Panc1 (cell line): ENCODE measurements around the gene USP12. TPM values are rescaled to one million over a fixed set of nuclear protein-coding genes. Genes with fewer than 3 reads are reported as not detected.

ENCODE experiments used
- ATAC-seq: fragments of 200-7000 bp; cut with Tn5 transposase; 2 replicates; pipeline ENCODE4 v1.9.1; 2020; ENCODE audit warnings: mild to moderate bottlenecking, moderate library complexity
- BruUV-seq: library from RNA; stranded (reverse); fragments of 400-500 nt; replicated peaks from 2 replicates; lab custom pipeline; 2021; lab: Mats Ljungman, UMichigan
- CTCF ChIA-PET: fragments of 300-600 bp; sonication (Branson Sonifier 250); formaldehyde crosslinking; loops from one replicate; lab custom pipeline; 2022; ENCODE audit warnings: antibody characterized with exemption; lab: Charles Lee
- POLR2A ChIA-PET: fragments of 300-600 bp; sonication (Branson Sonifier 250); formaldehyde crosslinking; loops from one replicate; lab custom pipeline; 2022; ENCODE audit warnings: antibody characterized with exemption; lab: Charles Lee
- DNase-seq: peaks from one replicate; pipeline ENCODE4 v3.0.0-alpha.2; 2010; ENCODE audit warnings: low read depth, low spot score
- H3K27ac ChIP-seq: 2 replicates; pipeline ENCODE4 v1.5.1; 2011; ENCODE audit warnings: mild to moderate bottlenecking, low read length, inconsistent platforms
- H3K27me3 ChIP-seq: fragments of 200-500 bp; sonication (Bioruptor generic); 2 replicates; pipeline ENCODE4 v1.6.0; 2014; ENCODE audit warnings: low read length, inconsistent platforms; ENCODE audit not compliant: control insufficient read depth, insufficient read depth
- H3K36me3 ChIP-seq: fragments of 200-500 bp; sonication (Bioruptor generic); 2 replicates; pipeline ENCODE4 v1.5.1; 2014; ENCODE audit warnings: inconsistent platforms, mild to moderate bottlenecking, low read length, moderate library complexity; ENCODE audit not compliant: control insufficient read depth, insufficient read depth
- H3K4me1 ChIP-seq: 2 replicates; pipeline ENCODE4 v1.5.1; 2011; ENCODE audit warnings: inconsistent platforms, mild to moderate bottlenecking, low read length, moderate library complexity; ENCODE audit not compliant: control insufficient read depth, insufficient read depth
- H3K4me3 ChIP-seq, 2 experiments: 2 replicates each; pipeline ENCODE4 v1.5.1; 2011 to 2012; ENCODE audit warnings: low read depth in 2 of 2, low read length in 2 of 2, mild to moderate bottlenecking in 2 of 2, inconsistent platforms in 1 of 2, moderate library complexity in 1 of 2
- H3K9me3 ChIP-seq: fragments of 200-500 bp; sonication (Bioruptor generic); 2 replicates; pipeline ENCODE4 v1.5.1; 2014; ENCODE audit warnings: low read depth, mild to moderate bottlenecking, inconsistent platforms, low read length, moderate library complexity; ENCODE audit not compliant: control insufficient read depth, insufficient read depth
- CTCF ChIP-seq: fragments of 450-650 bp; IDR thresholded peaks from 2 replicates; pipeline ENCODE4 v1.5.1; 2017; ENCODE audit warnings: mild to moderate bottlenecking
- POLR2AphosphoS5 ChIP-seq: IDR thresholded peaks from 2 replicates; pipeline ENCODE4 v1.6.1; 2012; ENCODE audit warnings: mild to moderate bottlenecking, low read depth, low read length, moderate library complexity
- SIN3A ChIP-seq: IDR thresholded peaks from 2 replicates; pipeline ENCODE4 v1.6.1; 2012; ENCODE audit warnings: low read depth, mild to moderate bottlenecking, low read length, moderate library complexity, borderline replicate concordance; ENCODE audit not compliant: insufficient read depth
- TCF7L2 ChIP-seq: IDR thresholded peaks from 2 replicates; pipeline ENCODE4 v1.6.1; 2011; ENCODE audit warnings: mild to moderate bottlenecking, low read depth, low read length, inconsistent platforms
- in situ Hi-C: cut with HindIII; loops from 2 replicates; pipeline ENCODE4 v1.10.0; 2016; ENCODE audit warnings: low sequenced_read_pairs, low pct_unique_long_range_greater_than_20kb
- intact Hi-C: fragments of 100-400 bp; cut with micrococcal nuclease; formaldehyde crosslinking; loops from one replicate; pipeline ENCODE4 v1.10.0; 2022; ENCODE audit not compliant: unreplicated experiment
- total RNA-seq: library from RNA; stranded (reverse); gene quantifications from one replicate; pipeline ENCODE4 v1.2.1, GENCODE V29; 2021; ENCODE audit not compliant: unreplicated experiment
- TF ChIP-seq, protein P1 (sequence below), 2 experiments: IDR thresholded peaks; 2 replicates each; pipeline ENCODE4 v1.6.1; 2011 to 2012; ENCODE audit warnings: low read depth in 2 of 2, control low read depth in 1 of 2, low read length in 1 of 2, mild to moderate bottlenecking in 1 of 2, moderate library complexity in 1 of 2; ENCODE audit not compliant: insufficient read depth in 1 of 2

Gene USP12
- total RNA-seq, 1 experiment from 2014 or later, result 82.0 TPM

GRCh38 chr13:27148900-27149299 lies 22.7 kb downstream of the USP12 start:
- H3K9me3 ChIP-seq, result no peaks in the 10 kb centered on the region
- no peak for ATAC-seq
- no peak overlapping the region; the same call in 1 of the 2 replicates for H3K27ac ChIP-seq
- DNase-seq, result no peak
- TF ChIP-seq CTCF, result no peak
- no peak for TF ChIP-seq POLR2AphosphoS5
- no peak for TF ChIP-seq TCF7L2
- TF ChIP-seq SIN3A, result no peak
- H3K27me3 ChIP-seq, result no peaks in the 10 kb centered on the region
- CTCF ChIA-PET, result no interaction called here
- no TSS peak for BruUV-seq
- peaks cover 40% of the 10 kb centered on the region for H3K4me1 ChIP-seq
- in situ Hi-C loops (no loop called here), intact Hi-C loops (no loop called here)
- H3K36me3 ChIP-seq, result no peaks in the 10 kb centered on the region
- POLR2A ChIA-PET, result no interaction called here
- H3K4me3 ChIP-seq, result no peak overlapping the region

GRCh38 chr13:27147530-27148170 lies 24.0 kb downstream of the USP12 start:
- POLR2A ChIA-PET, result no interaction called here
- intact Hi-C loops, result no loop called here
- ATAC-seq, result no peak

More at GRCh38 chr13:27147530-27148170, 24.0 kb downstream of the USP12 start:
- CTCF ChIA-PET, result no interaction called here
- no peak overlapping the region for H3K4me3 ChIP-seq
- no TSS peak for BruUV-seq
- H3K9me3 ChIP-seq, result no peaks in the 10 kb centered on the region
- TF ChIP-seq POLR2AphosphoS5 (no peak), SIN3A (no peak), CTCF (no peak), TCF7L2 (no peak)
- TF ChIP-seq, protein P1, sequence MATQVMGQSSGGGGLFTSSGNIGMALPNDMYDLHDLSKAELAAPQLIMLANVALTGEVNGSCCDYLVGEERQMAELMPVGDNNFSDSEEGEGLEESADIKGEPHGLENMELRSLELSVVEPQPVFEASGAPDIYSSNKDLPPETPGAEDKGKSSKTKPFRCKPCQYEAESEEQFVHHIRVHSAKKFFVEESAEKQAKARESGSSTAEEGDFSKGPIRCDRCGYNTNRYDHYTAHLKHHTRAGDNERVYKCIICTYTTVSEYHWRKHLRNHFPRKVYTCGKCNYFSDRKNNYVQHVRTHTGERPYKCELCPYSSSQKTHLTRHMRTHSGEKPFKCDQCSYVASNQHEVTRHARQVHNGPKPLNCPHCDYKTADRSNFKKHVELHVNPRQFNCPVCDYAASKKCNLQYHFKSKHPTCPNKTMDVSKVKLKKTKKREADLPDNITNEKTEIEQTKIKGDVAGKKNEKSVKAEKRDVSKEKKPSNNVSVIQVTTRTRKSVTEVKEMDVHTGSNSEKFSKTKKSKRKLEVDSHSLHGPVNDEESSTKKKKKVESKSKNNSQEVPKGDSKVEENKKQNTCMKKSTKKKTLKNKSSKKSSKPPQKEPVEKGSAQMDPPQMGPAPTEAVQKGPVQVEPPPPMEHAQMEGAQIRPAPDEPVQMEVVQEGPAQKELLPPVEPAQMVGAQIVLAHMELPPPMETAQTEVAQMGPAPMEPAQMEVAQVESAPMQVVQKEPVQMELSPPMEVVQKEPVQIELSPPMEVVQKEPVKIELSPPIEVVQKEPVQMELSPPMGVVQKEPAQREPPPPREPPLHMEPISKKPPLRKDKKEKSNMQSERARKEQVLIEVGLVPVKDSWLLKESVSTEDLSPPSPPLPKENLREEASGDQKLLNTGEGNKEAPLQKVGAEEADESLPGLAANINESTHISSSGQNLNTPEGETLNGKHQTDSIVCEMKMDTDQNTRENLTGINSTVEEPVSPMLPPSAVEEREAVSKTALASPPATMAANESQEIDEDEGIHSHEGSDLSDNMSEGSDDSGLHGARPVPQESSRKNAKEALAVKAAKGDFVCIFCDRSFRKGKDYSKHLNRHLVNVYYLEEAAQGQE (IDR thresholded peaks at IDR 0.05; ENCODE audit: insufficient read depth in 1 of 2, low read depth in 2 of 2, low read length in 1 of 2), result no peak
- H3K4me1 ChIP-seq, result peaks cover 34% of the 10 kb centered on the region
- DNase-seq, result no peak
- H3K27ac ChIP-seq, result no peak overlapping the region
- H3K27me3 ChIP-seq, result no peaks in the 10 kb centered on the region
- H3K36me3 ChIP-seq, result no peaks in the 10 kb centered on the region
- in situ Hi-C loops, result no loop called here
